ENCODE results near the gene GABBR2. TPM values are rescaled to one million over a fixed set of nuclear protein-coding genes. Genes with fewer than 3 reads are reported as not detected.

GABBR2 gene
- total RNA-seq, 4 donors from 2014 or later, result 0.32 to 1.7 TPM; not detected in 2

DNA sequence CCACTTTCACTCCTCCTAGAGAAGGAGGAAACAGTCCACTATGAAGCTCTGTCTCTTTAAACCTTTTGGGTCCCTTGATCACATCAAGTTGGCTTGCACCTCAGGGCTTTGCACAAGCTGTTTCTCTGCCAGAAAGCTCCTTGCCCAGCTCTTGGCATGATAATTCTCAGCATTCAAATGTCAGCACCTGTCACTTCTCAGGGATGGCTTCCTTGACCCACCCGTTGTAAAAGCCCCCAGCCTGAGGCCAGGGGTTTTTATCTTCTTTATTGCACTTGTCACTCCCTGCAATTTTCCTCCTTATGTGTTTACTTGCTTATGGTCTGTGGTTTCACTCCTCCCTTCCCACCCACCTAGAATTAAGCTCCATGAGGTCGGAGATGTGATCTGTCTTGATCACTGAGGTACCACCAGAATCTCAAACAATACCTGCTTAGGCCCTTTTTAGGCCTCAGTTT lies 252.6 kb downstream of the GABBR2 start:
- Histone ChIP-seq H3K9me3 (peaks cover 18% of the 10 kb centered on the region), H3K27ac (no peak overlapping the region), H3K27me3 (peaks cover 26% of the 10 kb centered on the region), H3K4me1 (peaks cover 8% of the 10 kb centered on the region), H3K4me3 (no peak overlapping the region), H3K36me3 (no peaks in the 10 kb centered on the region)
- no peak for DNase-seq (ENCODE audit: low spot score in 2 of 2)
- TF ChIP-seq EP300 (IDR thresholded peaks at IDR 0.05) (no peak), POLR2A (IDR thresholded peaks at IDR 0.05) (no peak), POLR2AphosphoS5 (IDR thresholded peaks at IDR 0.05) (no peak)
- TF ChIP-seq, protein P1, sequence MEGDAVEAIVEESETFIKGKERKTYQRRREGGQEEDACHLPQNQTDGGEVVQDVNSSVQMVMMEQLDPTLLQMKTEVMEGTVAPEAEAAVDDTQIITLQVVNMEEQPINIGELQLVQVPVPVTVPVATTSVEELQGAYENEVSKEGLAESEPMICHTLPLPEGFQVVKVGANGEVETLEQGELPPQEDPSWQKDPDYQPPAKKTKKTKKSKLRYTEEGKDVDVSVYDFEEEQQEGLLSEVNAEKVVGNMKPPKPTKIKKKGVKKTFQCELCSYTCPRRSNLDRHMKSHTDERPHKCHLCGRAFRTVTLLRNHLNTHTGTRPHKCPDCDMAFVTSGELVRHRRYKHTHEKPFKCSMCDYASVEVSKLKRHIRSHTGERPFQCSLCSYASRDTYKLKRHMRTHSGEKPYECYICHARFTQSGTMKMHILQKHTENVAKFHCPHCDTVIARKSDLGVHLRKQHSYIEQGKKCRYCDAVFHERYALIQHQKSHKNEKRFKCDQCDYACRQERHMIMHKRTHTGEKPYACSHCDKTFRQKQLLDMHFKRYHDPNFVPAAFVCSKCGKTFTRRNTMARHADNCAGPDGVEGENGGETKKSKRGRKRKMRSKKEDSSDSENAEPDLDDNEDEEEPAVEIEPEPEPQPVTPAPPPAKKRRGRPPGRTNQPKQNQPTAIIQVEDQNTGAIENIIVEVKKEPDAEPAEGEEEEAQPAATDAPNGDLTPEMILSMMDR (IDR thresholded peaks at IDR 0.05), result no peak
- 18% methylated on average over 2 of the region's 2 CpGs for WGBS

DNA sequence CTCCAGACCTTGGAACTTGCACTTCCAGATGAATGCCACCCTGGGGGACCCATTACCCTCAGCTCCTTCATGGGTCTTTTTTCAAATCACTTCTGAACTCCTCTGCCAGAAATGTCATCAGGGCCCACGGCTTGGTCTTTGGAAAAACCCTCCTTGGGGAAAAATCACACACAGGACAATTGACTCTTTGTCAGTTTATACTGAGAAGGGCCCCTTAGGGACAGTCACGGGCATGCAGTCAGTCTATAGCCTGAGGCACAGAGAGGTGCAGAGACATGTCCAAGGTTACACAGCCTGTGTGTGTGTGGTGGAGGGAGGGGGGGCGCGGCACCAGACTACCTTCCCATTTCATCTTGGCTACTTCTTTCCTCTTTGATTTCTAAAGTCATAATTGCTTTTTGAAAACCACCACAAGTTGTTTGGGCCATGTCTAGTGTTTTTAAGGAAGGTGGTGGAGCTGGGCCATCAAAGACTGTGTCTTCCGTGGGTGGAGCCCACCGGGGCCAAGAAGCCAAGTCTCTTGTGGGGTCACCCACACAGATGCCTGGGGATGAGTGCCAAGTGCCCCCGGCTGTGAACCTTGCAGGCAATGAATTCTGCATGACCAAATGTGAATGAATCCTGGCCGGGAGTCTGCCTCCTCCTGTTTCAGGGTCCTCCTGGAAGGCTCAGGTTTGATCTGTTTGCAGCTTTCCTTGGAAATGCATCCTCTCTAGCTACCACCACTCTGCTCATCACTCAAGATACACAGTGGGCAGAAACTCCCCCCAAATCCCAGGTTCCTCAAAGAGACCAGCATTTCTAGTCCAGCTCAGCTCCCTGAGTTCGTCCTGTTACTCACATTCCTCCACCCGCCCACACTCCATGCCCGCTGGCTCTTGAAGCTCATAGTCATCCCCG lies 253.2 kb downstream of the GABBR2 start:
- peaks cover 8% of the 10 kb centered on the region for H3K4me1 ChIP-seq
- no peak for DNase-seq (ENCODE audit: low spot score in 2 of 2)
- peaks cover 13% of the 10 kb centered on the region for H3K9me3 ChIP-seq
- H3K27ac ChIP-seq, result no peak overlapping the region
- peaks cover 26% of the 10 kb centered on the region for H3K27me3 ChIP-seq
- H3K4me3 ChIP-seq, result no peak overlapping the region
- TF ChIP-seq POLR2A (IDR thresholded peaks at IDR 0.05) (no peak), POLR2AphosphoS5 (IDR thresholded peaks at IDR 0.05) (no peak), EP300 (IDR thresholded peaks at IDR 0.05) (no peak)
- TF ChIP-seq, protein P1 (IDR thresholded peaks at IDR 0.05), result no peak
- H3K36me3 ChIP-seq, result no peaks in the 10 kb centered on the region
- WGBS, result 40% methylated on average over 12 of the region's 12 CpGs

DNA sequence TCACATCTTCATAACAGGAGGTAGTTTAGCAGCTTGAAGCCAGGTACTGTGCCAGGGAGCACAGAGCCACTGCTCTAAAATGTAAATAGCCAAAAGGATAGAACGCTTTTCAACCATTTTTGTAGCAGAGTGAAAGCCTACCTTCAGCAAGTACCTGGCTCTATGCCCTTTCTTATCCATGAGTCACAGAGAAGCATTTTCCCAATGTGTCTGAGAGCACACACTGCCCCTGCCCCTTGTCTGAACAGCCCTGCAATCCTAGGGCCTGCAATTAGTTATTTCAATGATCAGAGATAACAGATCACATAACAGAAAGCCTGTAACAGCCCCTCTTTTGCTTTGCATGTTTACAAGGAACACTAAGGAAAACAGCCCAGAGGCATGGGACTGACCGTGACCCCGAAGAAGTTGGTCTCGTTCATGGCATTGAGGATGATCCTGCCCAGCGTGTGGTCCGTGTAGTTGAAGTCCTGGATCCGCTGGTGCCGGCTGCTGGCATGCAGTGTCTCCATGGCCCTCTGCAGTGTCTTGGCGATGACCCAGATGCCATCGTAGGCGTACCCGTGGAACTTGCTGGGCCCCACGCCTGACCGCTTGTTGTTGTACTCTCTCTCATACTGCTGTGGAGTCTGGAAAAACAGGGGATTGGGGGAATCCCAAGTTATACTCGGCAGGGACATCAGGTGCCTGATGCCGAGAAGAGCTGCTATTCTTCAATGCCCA lies 255.0 kb downstream of the GABBR2 start:
- Histone ChIP-seq H3K36me3 (no peaks in the 10 kb centered on the region), H3K9me3 (peaks cover 4% of the 10 kb centered on the region), H3K27me3 (peaks cover 24% of the 10 kb centered on the region), H3K4me3 (no peak overlapping the region), H3K27ac (no peak overlapping the region), H3K4me1 (peaks cover 8% of the 10 kb centered on the region)
- TF ChIP-seq EP300 (IDR thresholded peaks at IDR 0.05) (no peak), POLR2AphosphoS5 (IDR thresholded peaks at IDR 0.05) (no peak), POLR2A (IDR thresholded peaks at IDR 0.05) (no peak)
- TF ChIP-seq, protein P1 (IDR thresholded peaks at IDR 0.05), result no peak
- DNase-seq (ENCODE audit: low spot score in 2 of 2), result no peak
- WGBS, result 71% methylated on average over 10 of the region's 16 CpGs

DNA sequence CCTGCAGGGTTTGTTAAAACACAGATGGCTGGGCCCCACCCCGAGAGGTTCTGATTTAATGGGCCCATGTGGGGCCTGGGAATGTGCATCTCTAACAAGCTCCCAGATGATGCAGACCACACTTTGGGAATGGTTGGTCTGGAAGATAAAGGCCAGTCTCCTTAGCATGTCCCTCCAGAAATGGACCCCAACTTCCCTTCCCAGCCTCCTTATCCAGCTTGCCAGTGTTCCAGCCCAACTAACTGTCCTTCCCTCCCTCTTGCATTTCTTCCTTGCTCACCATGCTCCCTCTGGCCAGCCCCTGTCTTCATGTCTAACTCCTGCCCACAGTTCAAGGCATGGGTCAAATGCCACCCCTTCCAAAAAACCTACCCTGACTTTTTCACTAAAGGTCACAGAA lies 257.2 kb downstream of the GABBR2 start:
- TF ChIP-seq POLR2A (IDR thresholded peaks at IDR 0.05), result no peak
- no peak for TF ChIP-seq EP300 (IDR thresholded peaks at IDR 0.05)
- TF ChIP-seq POLR2AphosphoS5 (IDR thresholded peaks at IDR 0.05), result no peak
- TF ChIP-seq, protein P1 (IDR thresholded peaks at IDR 0.05), result no peak
- Histone ChIP-seq H3K4me1 (peaks cover 8% of the 10 kb centered on the region), H3K27ac (no peak overlapping the region), H3K36me3 (no peaks in the 10 kb centered on the region), H3K27me3 (peaks cover 8% of the 10 kb centered on the region), H3K9me3 (no peaks in the 10 kb centered on the region), H3K4me3 (no peak overlapping the region)
- DNase-seq (ENCODE audit: low spot score in 2 of 2), result no peak
- WGBS, result 100% methylated on average over 1 of the region's 1 CpG

DNA sequence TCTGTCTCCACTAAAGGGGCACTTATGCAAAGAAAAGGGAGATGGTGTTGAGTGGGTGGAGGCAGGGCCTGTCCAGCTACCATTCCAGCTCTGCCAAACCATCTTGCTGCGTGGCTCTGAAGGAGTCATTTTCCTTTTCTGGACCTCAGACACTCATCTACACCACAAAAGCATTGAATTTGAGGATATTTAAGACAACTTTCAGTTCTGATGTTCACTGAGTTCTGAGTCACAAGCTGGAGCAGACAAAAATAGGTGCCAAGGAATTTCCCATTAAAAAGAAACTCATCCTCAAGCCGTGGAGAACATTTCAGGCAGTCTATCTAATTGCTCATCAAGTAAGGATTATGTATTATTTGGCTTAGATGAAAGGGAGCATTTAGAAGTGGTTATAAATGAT lies 258.2 kb downstream of the GABBR2 start:
- Histone ChIP-seq H3K27ac (no peak overlapping the region), H3K9me3 (no peaks in the 10 kb centered on the region), H3K4me1 (peaks cover under 1% of the 10 kb centered on the region), H3K4me3 (no peak overlapping the region), H3K36me3 (no peaks in the 10 kb centered on the region), H3K27me3 (peaks cover 7% of the 10 kb centered on the region)
- TF ChIP-seq POLR2A (IDR thresholded peaks at IDR 0.05) (no peak), POLR2AphosphoS5 (IDR thresholded peaks at IDR 0.05) (no peak), EP300 (IDR thresholded peaks at IDR 0.05) (no peak)
- TF ChIP-seq, protein P1 (IDR thresholded peaks at IDR 0.05), result no peak
- WGBS, result 57% methylated on average over 2 of the region's 2 CpGs
- DNase-seq (ENCODE audit: low spot score in 2 of 2), result no peak

Data from suprapubic skin (tissue), 4 donors.